NCI-H2029 (cell line): ENCODE data around the gene UFSP1.
"Not testable (repeated sequence)": the region's sequence is repeated elsewhere in the genome, so short reads cannot be mapped to it uniquely, and the experiment has no call there.

Experiments used
- DNase-seq: peaks from one replicate; lab custom pipeline; 2025; lab: John Stamatoyannopoulos, UW

Gene UFSP1

GRCh38 chr7:100888988-100889750 is at the start of gene UFSP1:
TSS of gene UFSP1 (minus strand) at chr7:100889715. CDS start at chr7:100889271, 444 bp downstream.
- peak; percentile 63 for DNase-seq

- DNase-seq = not testable (repeated sequence)
Observed at GRCh38 chr7:100936167-100936566, 46.7 kb upstream of the UFSP1 start.

- not testable (repeated sequence) for DNase-seq
Observed at GRCh38 chr7:100935381-100935780, 45.9 kb upstream of the UFSP1 start.

GRCh38 chr7:100933734-100934133 is 44.2 kb upstream of the UFSP1 start:
- DNase-seq = no peak

- no peak for DNase-seq
Observed at GRCh38 chr7:100929808-100930174, 40.3 kb upstream of the UFSP1 start.

GRCh38 chr7:100923616-100924015 is 34.1 kb upstream of the UFSP1 start:
- DNase-seq = not testable (repeated sequence)

- no peak for DNase-seq
Observed at GRCh38 chr7:100921039-100921438, 31.5 kb upstream of the UFSP1 start.

- not testable (repeated sequence) for DNase-seq
Observed at GRCh38 chr7:100919779-100920437, 30.4 kb upstream of the UFSP1 start.

- DNase-seq = not testable (repeated sequence)
Observed at GRCh38 chr7:100919335-100919734, 29.8 kb upstream of the UFSP1 start.

GRCh38 chr7:100914879-100915447 is 25.4 kb upstream of the UFSP1 start:
- DNase-seq = no peak

GRCh38 chr7:100914208-100914878 is 24.8 kb upstream of the UFSP1 start:
- DNase-seq = no peak

- no peak for DNase-seq
Observed at GRCh38 chr7:100911484-100911883, 22.0 kb upstream of the UFSP1 start.

- not testable (repeated sequence) for DNase-seq
Observed at GRCh38 chr7:100910443-100910842, 20.9 kb upstream of the UFSP1 start.

GRCh38 chr7:100908512-100908911 is 19.0 kb upstream of the UFSP1 start:
- no peak for DNase-seq

GRCh38 chr7:100902638-100903037 is 13.1 kb upstream of the UFSP1 start:
- no peak for DNase-seq

GRCh38 chr7:100901921-100902332 is 12.4 kb upstream of the UFSP1 start:
- DNase-seq = no peak

- DNase-seq = no peak
Observed at GRCh38 chr7:100900978-100901377, 11.5 kb upstream of the UFSP1 start.

GRCh38 chr7:100899432-100899831 is 9.9 kb upstream of the UFSP1 start:
- DNase-seq = no peak

GRCh38 chr7:100897772-100898454 is 8.4 kb upstream of the UFSP1 start:
- no peak for DNase-seq

- DNase-seq = no peak
Observed at GRCh38 chr7:100896732-100897608, 7.5 kb upstream of the UFSP1 start.
